ENCODE measurements around the gene CNST. TPM values are rescaled to one million over a fixed set of nuclear protein-coding genes. Genes with fewer than 3 reads are reported as not detected.
"Not testable (repeated sequence)": the region's sequence is repeated elsewhere in the genome, so short reads cannot be mapped to it uniquely, and the experiment has no call there.

CNST gene
- total and polyA plus RNA-seq, 2 experiments from 2014 or later, result 13.1 to 17.9 TPM

- H3K9me3 ChIP-seq (ENCODE audit: low read depth), result no peaks in the 10 kb centered on the region
- H3K27me3 ChIP-seq, result no peaks in the 10 kb centered on the region
- H3K36me3 ChIP-seq, result peaks cover 27% of the 10 kb centered on the region
- DNase-seq (ENCODE audit: low read depth in 1 of 2, low spot score in 1 of 2), result no peak
- no peak overlapping the region for H3K4me3 ChIP-seq
- H3K27ac ChIP-seq, result no peak overlapping the region
- TF ChIP-seq, protein P1, sequence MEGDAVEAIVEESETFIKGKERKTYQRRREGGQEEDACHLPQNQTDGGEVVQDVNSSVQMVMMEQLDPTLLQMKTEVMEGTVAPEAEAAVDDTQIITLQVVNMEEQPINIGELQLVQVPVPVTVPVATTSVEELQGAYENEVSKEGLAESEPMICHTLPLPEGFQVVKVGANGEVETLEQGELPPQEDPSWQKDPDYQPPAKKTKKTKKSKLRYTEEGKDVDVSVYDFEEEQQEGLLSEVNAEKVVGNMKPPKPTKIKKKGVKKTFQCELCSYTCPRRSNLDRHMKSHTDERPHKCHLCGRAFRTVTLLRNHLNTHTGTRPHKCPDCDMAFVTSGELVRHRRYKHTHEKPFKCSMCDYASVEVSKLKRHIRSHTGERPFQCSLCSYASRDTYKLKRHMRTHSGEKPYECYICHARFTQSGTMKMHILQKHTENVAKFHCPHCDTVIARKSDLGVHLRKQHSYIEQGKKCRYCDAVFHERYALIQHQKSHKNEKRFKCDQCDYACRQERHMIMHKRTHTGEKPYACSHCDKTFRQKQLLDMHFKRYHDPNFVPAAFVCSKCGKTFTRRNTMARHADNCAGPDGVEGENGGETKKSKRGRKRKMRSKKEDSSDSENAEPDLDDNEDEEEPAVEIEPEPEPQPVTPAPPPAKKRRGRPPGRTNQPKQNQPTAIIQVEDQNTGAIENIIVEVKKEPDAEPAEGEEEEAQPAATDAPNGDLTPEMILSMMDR (IDR thresholded peaks at IDR 0.05; ENCODE audit: low read depth, low read length), result no peak
- no peaks in the 10 kb centered on the region for H3K4me1 ChIP-seq (ENCODE audit: low read depth)
Measured at GRCh38 chr1:246559310-246559709, 6.9 kb upstream of the CNST start.

GRCh38 chr1:246560833-246561232 lies 5.4 kb upstream of the CNST start:
- not testable (repeated sequence) for H3K4me3 ChIP-seq; H3K27me3 ChIP-seq; H3K9me3 ChIP-seq (ENCODE audit: low read depth); H3K27ac ChIP-seq; H3K4me1 ChIP-seq (ENCODE audit: low read depth); DNase-seq (ENCODE audit: low read depth in 1 of 2, low spot score in 1 of 2)
- H3K36me3 ChIP-seq, result peaks cover 24% of the 10 kb centered on the region

GRCh38 chr1:246564839-246565750 lies 1.2 kb upstream of the CNST start:
- Histone ChIP-seq H3K9me3 (ENCODE audit: low read depth) (no peaks in the 10 kb centered on the region), H3K36me3 (no peaks in the 10 kb centered on the region), H3K27ac (peak overlapping the region; percentile 85), H3K27me3 (no peaks in the 10 kb centered on the region), H3K4me3 (peak overlapping the region; percentile 78), H3K4me1 (ENCODE audit: low read depth) (peaks cover 3% of the 10 kb centered on the region)
- DNase-seq (ENCODE audit: low read depth in 1 of 2, low spot score in 1 of 2), result no peak
- TF ChIP-seq, protein P1 (IDR thresholded peaks at IDR 0.05; ENCODE audit: low read depth, low read length), result no peak

DNA sequence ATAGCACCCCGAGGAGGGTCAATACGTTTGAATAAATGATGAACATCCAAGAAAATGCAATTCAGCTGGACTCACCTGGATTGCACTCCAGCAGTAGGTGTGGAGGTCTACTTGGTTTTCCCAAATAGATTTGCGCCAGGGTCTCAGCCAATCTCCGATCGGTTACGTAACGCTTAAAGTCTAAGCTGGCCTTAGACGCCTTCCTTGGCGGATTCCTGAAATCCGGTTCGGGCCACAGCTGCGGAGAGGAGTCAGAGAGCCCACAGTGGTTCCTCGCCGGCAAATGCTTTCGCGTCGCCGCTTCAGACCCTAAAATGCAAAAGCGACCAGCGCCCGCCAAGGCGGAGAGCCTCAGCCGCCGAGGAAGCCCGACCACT lies 517 bp upstream of the CNST start:
- H3K4me1 ChIP-seq (ENCODE audit: low read depth), result peaks cover 3% of the 10 kb centered on the region
- H3K36me3 ChIP-seq, result no peaks in the 10 kb centered on the region
- TF ChIP-seq, protein P1 (IDR thresholded peaks at IDR 0.05; ENCODE audit: low read depth, low read length), result no peak
- H3K4me3 ChIP-seq, result peak overlapping the region; percentile 78
- H3K9me3 ChIP-seq (ENCODE audit: low read depth), result no peaks in the 10 kb centered on the region
- DNase-seq (ENCODE audit: low read depth in 1 of 2, low spot score in 1 of 2), result peak in 1 of 2 donors; percentile 73
- peak overlapping the region; percentile 85 for H3K27ac ChIP-seq
- no peaks in the 10 kb centered on the region for H3K27me3 ChIP-seq

GRCh38 chr1:246566813-246567645 lies 773 bp downstream of the CNST start:
- TF ChIP-seq, protein P1 (IDR thresholded peaks at IDR 0.05; ENCODE audit: low read depth, low read length), result no peak
- Histone ChIP-seq H3K36me3 (no peaks in the 10 kb centered on the region), H3K27me3 (no peaks in the 10 kb centered on the region), H3K27ac (peak overlapping the region; percentile 74), H3K4me3 (peak overlapping the region; percentile 78), H3K4me1 (ENCODE audit: low read depth) (peaks cover 3% of the 10 kb centered on the region), H3K9me3 (ENCODE audit: low read depth) (no peaks in the 10 kb centered on the region)
- DNase-seq (ENCODE audit: low read depth in 1 of 2, low spot score in 1 of 2), result peak; percentile 11 to 81

Measured in cardiac muscle cell (in vitro differentiated cells and primary cell).